Stimulated activated CD4-positive, alpha-beta T cell treated with anti-CD3 and anti-CD28 coated beads, Interleukin-12 subunit alpha, Interleukin-12 subunit beta, amount 100 ng/mL, for 24 hours (primary cell): ENCODE data around the gene ARHGEF10L.
"Not testable (repeated sequence)": the region's sequence is repeated elsewhere in the genome, so short reads cannot be mapped to it uniquely, and the experiment has no call there.

Experiments used
- DNase-seq, 2 experiments: peaks; one replicate each; pipeline ENCODE4 v3.0.0-alpha.2; 2020; ENCODE audit warnings: low read depth in 2 of 2

ARHGEF10L gene

DNA sequence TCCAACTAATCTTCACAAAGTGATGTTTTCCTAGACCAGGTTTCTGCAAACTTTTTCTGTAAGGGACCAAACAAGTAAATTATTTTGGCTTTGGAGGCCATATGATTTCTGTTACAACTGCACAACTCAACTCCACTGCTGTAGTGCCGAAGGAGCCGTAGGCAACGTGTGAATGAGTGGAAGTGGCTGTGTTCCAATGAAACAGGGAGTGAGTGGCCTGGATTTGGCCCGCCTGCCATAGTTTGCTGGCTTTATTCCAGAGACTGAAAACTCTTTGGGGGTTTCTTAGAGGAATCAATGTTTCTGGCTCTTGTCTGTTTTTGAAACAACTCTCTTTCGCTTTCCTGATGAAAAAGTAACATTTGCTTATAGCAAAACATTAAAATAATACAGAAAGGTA is 203.1 kb downstream of the ARHGEF10L start:
- DNase-seq = no peak

DNA sequence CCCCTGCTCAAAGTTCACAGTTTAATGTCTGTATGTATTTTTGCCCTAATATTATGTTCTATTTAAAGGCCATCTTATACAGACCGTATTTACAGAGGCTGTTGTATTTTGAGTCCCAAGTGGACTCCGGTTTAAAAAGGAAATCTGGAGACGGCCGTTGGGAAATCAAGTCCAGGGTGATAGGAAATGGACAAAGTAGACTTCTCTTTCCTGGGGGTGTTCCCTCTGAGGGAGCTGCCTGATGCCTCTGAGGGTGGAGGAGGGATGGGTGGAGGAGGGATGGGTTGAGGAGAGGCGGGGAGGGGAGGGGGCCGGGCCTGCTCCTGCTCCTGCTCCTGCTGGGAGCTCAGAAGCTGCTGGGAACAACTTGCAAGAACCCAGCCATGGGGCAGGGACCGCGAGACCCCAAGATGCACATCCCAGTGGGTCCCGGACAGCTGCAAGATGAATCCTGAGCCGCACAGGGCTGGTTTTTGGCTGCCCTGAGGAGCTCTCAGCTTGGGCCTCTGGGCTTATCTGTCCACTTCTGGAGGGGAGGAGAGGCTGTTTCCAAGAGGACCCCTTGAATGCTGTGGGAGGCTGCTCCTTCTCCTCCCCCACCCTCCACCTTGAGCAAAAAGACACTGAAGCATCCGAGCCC is 203.6 kb downstream of the ARHGEF10L start:
- no peak for DNase-seq

DNA sequence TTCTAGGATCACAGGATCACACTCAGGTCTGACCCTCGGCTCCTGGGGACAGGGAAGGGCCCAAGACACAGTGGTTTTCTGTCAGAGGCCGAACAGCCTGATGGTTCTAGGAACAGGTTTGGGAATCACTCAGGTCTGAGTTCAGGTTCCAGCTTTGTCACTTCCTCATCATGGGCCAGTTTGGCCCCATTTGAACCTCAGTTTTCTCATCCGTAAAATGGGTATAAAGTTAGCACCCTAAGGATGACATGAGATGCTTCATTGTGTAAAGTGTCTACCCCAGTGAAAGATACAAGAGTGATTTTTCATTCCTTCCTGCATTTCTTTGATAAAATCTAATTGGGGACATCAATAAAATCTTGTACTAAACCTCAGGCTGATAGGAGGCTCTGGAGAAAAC is 204.4 kb downstream of the ARHGEF10L start:
- DNase-seq = no peak

DNA sequence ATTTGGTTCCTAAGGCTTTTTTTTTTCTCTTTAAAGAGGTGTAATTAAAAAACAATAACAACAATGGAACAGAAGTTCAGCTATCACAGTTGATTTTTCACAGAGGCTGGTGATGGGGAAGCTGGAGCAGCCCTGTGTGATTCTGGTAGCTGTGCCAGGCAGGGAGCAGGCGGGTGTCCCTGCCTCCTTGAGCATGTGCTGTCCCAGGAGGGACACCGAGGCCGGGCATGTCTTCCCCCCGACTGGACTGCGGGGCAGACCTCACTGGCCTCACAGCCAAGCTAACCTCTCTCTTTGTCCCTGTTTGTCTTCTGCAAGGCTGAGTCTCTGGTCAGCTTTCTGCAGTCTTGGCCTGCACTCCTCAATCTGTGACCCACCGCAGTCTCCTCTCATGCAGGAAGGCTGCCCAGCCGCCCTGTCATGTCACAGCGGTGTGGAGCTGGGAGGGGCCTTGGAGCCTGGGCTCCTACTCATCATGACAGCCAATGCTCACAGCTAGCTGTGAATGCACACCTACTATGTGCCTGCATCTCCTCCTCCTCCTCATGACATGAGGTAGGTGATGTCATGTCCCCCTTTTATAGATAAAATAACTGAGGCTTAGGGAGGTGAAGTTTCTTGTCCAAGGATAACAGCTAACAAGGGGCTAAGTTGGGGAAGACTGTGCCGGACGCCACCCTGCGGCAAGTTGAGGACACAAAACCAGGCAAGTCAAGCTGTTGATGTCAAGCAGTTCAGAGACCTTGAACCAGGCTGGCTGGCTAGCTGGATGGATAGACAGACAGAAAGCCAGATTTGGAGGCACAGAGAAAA is 205.4 kb downstream of the ARHGEF10L start:
- no peak for DNase-seq

DNA sequence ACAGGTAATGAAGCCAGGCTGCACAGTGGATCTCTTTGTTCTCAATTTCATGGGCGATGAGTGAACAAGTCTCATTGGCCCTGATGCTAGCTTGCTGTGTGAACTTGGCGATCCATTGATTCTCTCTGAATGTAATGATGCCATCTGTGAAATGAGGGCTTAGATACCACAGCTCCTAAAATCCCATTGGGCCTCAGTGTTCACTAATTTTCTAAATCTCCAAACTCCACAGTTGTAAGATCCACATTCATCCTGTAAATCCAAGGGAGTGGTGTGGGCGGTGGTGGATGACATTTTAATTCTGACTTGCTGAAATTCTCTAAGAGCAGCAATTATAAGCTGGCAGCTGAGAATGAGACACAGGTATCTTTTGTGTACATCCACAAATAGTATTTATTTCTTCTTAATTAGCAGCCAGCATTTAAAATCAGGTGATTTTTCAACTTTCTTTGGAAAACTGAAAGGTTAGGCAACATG is 206.0 kb downstream of the ARHGEF10L start:
- no peak for DNase-seq

DNA sequence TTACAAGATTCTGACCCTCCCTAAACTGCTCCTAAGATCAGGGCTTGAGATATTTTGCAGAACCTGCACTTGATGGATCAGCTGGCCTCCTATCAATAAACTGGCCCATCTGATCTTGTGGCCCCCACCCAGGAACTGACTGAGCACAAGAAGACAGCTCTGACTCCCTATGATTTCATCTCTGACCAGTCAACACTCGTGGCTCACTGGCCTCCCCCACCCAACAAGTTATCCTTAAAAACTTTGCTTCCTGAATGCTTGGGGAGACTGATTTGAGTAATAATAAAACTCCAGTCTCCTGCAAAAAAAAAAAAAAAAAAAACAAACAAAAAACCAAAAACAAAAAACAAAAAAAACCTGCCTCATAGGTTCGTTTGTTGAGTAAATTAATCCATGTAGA is 206.8 kb downstream of the ARHGEF10L start:
- not testable (repeated sequence) for DNase-seq

DNA sequence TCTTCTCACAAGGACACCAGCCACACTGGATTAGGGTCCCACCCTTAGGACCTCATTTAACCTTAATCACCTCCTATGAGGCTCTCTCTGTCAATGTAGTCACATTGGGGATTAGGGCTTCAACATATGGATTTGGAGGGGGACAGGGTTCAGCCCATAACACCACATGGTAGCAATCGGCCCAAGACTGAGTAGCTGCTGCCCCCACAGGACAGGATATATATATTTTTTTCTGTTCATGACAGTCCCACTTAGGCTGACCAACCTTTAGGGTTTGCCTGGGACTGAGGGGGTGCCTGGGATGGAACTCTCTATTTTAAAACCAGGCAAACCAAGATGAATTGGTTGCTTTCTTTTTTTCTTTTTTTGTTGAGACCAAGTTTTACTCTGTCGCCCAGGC is 207.4 kb downstream of the ARHGEF10L start:
- no peak for DNase-seq
